Stimulated activated CD4-positive, alpha-beta T cell treated with anti-CD3 and anti-CD28 coated beads, Interleukin-4, amount 100 ng/mL, for 4 hours (primary cell): ENCODE measurements around the gene PHF8.

Experiments
- DNase-seq, 2 experiments: peaks; one replicate each; pipeline ENCODE4 v3.0.0-alpha.2; 2020

Gene PHF8

DNA sequence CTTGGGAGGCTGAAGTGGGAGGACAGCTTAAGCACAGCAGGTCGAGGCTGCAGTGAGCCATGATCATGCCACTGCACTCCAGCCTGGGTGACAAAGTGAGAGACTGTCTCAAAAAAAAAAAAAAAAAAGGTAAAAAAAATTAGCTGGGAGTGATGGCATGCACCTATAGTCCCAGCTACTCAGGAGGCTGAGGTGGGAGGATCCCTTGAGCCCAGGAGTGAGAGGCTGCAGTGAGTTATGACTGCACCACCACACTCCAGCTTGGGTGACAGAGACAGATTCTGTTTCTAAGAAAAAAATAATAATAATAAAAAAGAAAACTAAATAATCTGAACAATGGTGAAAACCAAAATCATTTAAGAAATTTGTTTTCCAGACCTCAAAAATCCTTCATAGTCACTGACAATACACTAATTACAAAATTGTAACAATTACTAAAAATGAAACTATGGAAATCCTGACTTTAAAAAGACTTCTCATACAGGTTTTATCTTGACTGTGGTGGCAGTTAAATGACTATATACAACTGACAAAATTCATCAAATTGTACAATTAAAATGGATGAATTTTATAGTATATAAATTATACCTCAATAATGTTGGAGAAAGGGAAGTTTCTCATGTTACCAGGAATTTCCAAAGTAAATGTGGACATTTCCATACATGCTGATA is 31.3 kb downstream of the PHF8 start:
- no peak for DNase-seq

DNA sequence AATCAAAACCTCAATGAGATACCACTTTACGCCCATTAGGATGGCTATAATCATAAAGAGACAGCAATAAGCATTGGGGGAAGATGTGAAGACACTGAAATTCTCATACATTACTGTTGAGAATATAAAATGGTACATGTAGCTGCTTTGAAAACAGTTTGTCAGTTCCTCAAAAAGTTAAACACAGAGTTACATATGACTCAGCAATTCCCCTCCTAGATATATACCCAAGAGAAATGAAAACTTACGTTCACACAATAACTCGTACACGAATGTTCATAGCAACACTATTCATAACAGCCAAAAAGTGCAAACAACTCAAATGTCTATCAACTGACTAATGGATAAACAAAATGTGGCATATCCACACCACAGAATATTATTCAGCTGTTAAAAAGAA is 36.6 kb downstream of the PHF8 start:
- no peak for DNase-seq

DNA sequence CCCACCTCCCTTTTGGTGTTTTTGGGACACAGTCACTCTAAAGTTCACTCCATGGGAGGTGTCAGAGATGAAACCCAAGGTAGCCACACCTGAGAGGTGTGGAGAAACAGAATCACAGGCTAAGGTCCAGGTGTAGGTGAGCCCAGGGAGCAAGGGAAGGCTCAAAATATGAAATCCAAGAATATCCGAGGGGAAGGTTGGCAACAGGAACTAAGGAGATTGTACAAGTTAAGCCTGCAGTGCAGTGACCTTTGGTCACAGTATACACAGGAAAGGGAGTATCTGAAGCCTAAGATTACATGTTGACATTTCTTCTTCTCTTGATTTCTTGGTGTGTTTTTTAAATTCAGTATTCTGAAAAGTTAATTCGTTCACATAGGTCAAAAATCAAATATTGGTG is 46.5 kb downstream of the PHF8 start:
- no peak for DNase-seq

DNA sequence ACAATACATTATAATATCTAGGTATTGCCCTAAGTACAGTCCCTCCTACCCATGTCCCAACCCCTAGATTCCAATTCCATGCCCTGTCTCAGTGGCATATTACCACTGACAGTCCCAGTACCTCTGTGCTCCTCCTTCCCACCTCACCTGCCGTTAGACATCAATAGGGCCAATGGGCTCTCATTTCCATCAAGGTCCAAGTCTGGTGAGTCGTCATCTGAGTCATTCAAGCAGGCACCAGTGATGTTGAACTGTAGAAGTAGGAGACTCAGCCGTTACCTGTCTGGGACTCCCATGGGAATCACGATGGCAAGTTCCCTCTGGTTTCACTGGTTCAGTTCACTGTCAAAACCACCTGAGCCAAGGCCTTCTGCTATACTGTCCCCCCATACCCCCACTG is 51.7 kb downstream of the PHF8 start:
- DNase-seq = no peak

DNA sequence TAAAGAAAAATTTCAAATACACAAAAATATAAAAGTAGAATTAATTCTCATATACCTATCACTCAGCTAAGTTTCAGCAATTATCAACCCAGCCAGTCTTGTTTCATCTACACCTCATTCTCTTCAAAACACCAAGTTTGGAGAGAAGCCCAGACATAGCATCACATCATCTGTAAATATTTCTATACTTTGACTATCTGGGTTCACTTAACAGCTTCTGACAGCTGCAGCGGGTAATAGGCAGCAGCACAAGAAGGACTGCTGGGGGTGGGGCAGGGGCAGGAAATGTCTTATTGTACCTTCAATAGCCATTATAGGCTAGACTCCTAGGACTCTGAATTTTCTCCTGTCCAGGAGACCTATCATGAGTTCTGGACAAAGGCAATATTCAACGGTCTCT is 54.1 kb downstream of the PHF8 start:
- no peak for DNase-seq

DNA sequence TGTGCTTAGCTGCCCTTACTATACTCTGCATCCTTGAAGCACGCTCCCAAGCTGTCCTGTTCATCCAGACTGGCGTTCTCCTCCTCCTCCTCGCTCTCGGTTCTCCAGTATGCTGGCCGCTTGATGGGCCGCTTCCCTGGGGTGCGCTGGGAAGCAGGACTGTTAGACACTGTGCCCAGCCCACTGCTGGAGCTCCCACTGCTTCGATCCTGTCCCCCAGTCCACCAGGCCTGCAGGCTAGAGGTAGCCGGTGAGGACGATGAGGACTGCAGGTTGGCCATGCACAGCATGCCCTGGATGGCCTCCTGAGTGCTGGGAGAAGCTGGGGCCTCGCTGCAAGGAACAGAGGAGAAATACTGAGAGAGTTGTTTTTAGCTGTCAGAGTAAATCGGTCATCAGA is 59.4 kb downstream of the PHF8 start:
- DNase-seq = no peak

DNA sequence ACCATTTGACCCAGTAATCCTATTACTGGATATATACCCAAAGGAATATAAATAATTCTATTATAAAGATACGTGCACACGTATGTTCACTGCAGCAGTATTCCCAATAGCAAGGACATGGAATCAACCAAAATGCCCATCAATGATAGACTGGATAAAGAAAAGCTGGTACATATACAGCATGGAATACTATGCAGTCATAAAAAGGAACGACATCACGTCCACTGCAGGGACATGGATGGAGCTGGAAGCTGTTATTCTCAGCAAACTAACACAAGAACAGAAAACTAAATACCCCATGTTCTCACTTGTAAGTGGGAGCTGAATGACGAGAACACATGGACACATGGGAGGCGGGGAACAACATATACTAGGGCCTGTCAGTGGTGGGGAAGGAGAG is 69.7 kb downstream of the PHF8 start:
- DNase-seq = no peak

DNA sequence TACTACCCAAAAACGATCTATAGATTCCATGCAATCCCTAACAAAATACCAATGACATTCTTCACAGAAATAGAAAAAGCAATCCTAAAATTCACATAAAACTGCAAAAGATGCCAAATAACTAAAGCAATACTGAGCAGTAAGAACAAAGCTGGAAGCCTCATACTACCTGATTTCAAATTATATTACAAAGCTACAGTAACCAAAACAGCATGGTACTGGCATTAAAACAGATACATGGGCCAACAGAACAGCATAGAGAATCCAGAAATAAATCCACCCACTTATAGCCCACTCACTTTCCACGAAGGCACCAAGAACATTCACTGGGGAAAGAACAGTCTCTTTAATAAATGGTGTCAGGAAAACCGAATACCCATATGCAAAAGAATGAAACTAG is 74.7 kb downstream of the PHF8 start:
- DNase-seq = no peak

DNA sequence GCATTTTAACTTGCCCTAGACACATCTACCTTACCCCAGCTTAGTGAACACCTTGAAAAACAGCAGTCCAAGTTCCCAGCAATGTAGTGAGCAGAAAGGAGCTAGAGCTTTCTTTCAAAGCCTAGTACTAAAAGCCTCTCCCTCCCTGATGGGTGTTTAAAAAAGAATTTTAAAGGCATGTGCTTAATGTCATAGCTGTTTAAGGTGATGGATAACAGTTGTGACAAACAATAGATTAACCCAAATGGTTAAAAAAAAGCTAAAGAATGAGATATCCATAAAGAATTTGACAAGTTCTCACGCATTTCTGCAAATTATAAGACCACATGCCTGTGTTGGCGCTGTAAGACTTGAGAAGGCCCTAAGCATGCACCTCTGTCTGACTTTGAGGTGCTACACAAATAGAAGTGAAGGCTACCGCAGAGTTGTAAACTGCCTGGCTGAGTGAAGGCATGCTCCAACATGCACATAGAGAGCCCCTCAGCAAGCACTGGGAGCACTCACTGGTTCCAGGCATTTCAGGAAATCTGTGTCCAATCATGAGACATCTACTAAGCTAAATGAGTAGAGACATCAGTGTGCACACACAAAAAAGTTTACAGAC is 94.0 kb downstream of the PHF8 start:
- DNase-seq = no peak

DNA sequence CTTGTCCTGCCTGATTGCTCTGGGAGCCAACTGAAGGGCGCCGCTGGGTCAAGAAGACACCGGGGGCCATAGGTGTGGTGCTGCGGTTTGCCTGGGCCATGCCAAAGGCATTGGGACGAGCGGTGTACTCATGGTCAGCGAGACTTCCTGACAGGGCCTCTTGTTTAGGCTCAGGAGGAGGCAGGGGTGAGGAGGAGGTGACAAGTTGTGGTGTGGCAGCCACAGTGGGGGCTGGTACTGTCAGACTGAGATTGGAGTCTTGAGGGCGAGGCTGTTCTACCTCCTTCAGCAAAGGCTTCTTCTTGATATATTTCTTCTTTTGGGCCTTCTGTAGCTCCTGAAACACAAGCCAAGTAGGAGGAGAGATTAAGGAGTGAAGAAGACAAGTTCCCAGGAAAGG is 104.1 kb downstream of the PHF8 start:
- no peak for DNase-seq

DNA sequence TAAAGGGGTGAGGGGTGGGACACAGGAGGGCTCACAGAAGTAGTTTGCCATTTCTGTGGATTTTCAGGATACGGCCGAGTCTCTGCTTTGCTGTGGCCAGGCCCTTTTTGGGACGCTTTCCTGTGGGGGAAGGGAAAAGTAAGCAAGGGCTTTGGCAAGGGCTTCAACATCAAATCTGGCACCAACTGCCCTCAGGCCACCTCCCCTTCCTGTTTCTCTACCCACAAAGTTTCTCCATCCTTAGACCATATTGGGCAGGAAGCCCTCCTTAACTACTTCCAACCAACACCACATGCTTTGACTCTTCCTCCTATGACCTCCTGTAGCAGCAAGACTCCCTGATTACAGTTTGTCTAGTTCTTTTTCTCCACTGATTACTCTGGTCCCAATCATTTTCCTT is 105.1 kb downstream of the PHF8 start:
- DNase-seq = no peak

DNA sequence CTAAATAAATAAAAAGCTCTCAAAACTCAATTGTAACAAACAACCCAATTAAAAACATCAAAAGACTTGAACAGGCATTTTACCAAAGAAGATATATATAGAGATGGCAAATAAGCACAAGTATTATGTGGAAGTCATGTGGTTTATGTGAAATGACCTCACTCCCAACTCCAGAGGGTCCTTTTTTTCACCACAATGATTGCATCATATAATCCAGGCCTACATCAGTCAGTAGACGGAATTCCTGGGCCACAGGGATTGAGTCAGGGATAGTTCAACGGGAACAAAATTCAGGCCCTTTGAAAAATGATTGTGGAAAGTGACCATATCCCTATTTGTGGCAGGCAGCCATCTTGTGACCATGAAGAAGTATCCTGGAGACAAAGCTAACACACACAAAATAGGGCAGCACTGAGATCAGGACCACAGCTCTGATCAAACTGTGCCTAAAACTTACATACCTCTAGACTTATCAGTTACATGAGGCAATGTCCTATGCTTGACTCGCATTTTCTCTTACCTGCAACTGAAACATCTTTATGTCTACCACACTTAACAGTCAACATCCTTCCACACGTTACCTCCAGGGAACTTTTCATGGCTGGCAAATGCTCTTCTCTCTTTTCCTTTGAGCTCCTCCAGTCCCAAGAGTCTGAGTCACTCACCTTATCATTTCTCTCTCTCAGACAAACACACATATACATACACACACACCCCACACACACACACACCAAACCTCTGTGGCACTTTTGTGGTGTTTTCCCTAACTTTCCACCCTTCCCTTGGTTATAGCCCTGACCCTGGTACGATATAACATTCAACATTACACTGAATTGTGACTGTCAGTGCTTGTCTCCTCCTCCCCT is 113.5 kb downstream of the PHF8 start:
- no peak for DNase-seq

DNA sequence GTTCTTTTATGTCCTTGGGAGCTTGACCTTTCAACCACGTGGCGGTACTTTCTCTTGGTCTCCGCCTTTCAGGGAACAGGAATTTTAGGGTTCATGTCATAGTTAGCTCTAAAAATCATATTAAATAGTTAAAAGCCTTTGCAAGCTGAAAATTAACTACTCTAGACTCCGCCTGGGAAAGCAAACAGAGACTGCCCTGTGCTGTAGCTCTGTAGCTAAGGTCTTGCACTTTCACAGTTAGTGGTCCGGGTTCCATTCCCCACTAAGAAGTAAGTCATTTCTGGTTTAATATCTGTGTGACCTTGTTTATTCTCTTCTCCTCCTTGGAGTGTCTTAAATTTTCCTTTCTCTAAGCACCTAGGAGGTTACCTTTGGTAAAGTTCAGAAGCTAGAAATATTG is 118.2 kb downstream of the PHF8 start:
- DNase-seq = no peak

DNA sequence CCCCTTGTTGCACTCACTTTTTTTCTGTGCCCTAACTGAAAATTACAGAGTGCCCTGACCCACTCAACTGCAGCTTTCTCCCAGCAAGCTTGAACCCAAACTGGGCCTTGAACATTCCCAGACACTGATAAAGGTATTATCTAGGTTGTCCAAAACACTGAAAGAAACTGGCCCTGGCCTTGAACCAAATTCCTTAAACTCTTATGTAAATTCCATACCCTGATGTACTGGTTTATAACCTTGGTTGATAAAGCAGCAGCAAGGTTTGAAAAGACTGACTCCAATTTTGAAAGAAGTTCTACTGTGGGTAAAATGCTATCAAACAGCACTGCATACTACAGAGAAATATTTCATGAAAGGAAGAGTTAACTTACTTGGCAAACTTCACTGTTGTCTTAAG is 125.6 kb downstream of the PHF8 start:
- no peak for DNase-seq

DNA sequence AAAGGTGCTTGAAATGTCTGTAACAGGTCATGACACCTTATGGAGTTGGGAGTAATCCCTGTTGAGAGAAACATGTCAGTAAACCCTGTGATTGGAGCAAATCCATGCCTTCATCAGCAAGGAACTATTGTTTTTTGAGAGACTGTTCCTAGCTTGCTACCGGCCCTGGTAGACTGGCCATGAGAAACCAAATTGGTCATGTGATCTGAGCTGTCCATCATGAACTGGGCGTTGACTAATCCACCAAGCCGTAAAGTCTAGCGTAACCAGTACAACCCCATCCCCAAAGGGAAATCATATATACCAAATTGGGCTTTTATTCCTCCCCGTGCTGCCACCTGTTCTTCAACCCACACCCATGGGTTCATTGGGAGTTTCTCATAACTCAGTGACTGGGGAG is 143.7 kb downstream of the PHF8 start:
- no peak for DNase-seq

DNA sequence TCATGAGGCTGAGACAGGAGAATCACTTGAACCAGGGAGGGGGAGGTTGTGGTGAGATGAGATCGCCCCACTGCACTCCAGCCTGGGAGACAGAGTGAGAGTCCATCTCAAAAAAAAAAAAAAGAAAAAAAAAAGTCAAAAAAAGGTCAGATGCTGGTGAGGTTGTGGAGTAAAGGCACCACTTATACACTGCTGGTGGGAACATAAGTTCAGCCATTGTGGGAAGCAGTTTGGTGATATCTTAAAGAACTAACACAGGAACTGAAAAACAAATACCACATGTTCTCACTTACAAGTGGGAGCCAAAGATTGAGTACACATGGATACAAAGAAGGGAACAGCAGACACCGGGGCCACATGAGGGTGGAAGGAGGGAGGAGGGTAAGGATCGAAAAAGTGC is 149.0 kb downstream of the PHF8 start:
- no peak for DNase-seq
